ENCODE measurements around the gene PLAGL1. TPM values are rescaled to one million over a fixed set of nuclear protein-coding genes. Genes with fewer than 3 reads are reported as not detected.
"Not testable (repeated sequence)": the region's sequence is repeated elsewhere in the genome, so short reads cannot be mapped to it uniquely, and the experiment has no call there.

The PLAGL1 gene
- total RNA-seq, 1 experiment from 2014 or later, result 24.3 TPM

- H3K27ac ChIP-seq (ENCODE audit: low read length), result no peak overlapping the region
- H3K4me1 ChIP-seq (ENCODE audit: control insufficient read depth, insufficient read depth, low read length), result no peaks in the 10 kb centered on the region
- H3K27me3 ChIP-seq (ENCODE audit: control insufficient read depth, insufficient read depth, low read length), result peaks cover 7% of the 10 kb centered on the region
- intact Hi-C loops (cut with micrococcal nuclease; ENCODE audit: unreplicated experiment) (no loop called here), in situ Hi-C loops (cut with HindIII; ENCODE audit: low pct_unique_long_range_greater_than_20kb, low sequenced_read_pairs) (no loop called here)
- H3K36me3 ChIP-seq (ENCODE audit: control insufficient read depth, insufficient read depth, low read length), result no peaks in the 10 kb centered on the region; the same call in 1 of the 2 replicates
- no peak for ATAC-seq
- CTCF ChIA-PET, result interaction anchor here (1.0 to 1.7 kb wide), 3 partner anchors 71 to 437 kb away, joined by 3 to 10 read pairs (median 4); no protein-coding TSS in a partner anchor
- no peak for TF ChIP-seq CTCF (IDR thresholded peaks at IDR 0.05)
- no peak for TF ChIP-seq SIN3A (IDR thresholded peaks at IDR 0.05; ENCODE audit: borderline replicate concordance, insufficient read depth, low read depth, low read length)
- no peak for TF ChIP-seq POLR2AphosphoS5 (IDR thresholded peaks at IDR 0.05; ENCODE audit: low read depth, low read length)
- no peak for TF ChIP-seq REST (IDR thresholded peaks at IDR 0.05; ENCODE audit: insufficient read depth in 1 of 2, low read depth in 2 of 2, low read length in 1 of 2)
- TF ChIP-seq TCF7L2 (IDR thresholded peaks at IDR 0.05; ENCODE audit: low read depth, low read length), result no peak
- POLR2A ChIA-PET, result interaction anchor here (0.5 kb wide), 1 partner anchor 266 kb away, joined by 5 read pairs; no protein-coding TSS in a partner anchor
- DNase-seq (ENCODE audit: low read depth, low spot score), result no peak
- no peaks in the 10 kb centered on the region for H3K9me3 ChIP-seq (ENCODE audit: control insufficient read depth, insufficient read depth, low read depth, low read length)
- H3K4me3 ChIP-seq (ENCODE audit: low read depth in 2 of 2, low read length in 2 of 2), result no peak overlapping the region
- BruUV-seq (replicated peaks), result no TSS peak
Measured at GRCh38 chr6:144012534-144012933, 4.5 kb upstream of the PLAGL1 start.

GRCh38 chr6:144009628-144010027, 1.6 kb upstream of the PLAGL1 start:
- in situ Hi-C loops (cut with HindIII; ENCODE audit: low pct_unique_long_range_greater_than_20kb, low sequenced_read_pairs); H3K27me3 ChIP-seq (ENCODE audit: control insufficient read depth, insufficient read depth, low read length); intact Hi-C loops (cut with micrococcal nuclease; ENCODE audit: unreplicated experiment); H3K36me3 ChIP-seq (ENCODE audit: control insufficient read depth, insufficient read depth, low read length); BruUV-seq (replicated peaks); H3K4me3 ChIP-seq (ENCODE audit: low read depth in 2 of 2, low read length in 2 of 2); CTCF ChIA-PET; H3K27ac ChIP-seq (ENCODE audit: low read length); DNase-seq (ENCODE audit: low read depth, low spot score); POLR2A ChIA-PET; ATAC-seq; H3K4me1 ChIP-seq (ENCODE audit: control insufficient read depth, insufficient read depth, low read length); H3K9me3 ChIP-seq (ENCODE audit: control insufficient read depth, insufficient read depth, low read depth, low read length): not testable (repeated sequence)

GRCh38 chr6:144008846-144009245, 787 bp upstream of the PLAGL1 start:
- Histone ChIP-seq H3K27me3 (ENCODE audit: control insufficient read depth, insufficient read depth, low read length) (peaks cover 6% of the 10 kb centered on the region; the same call in 1 of the 2 replicates), H3K36me3 (ENCODE audit: control insufficient read depth, insufficient read depth, low read length) (no peaks in the 10 kb centered on the region; the same call in 1 of the 2 replicates), H3K4me1 (ENCODE audit: control insufficient read depth, insufficient read depth, low read length) (0 out of 2 replicates have a peak, but pooled peaks cover 2% of the 10 kb centered on the region), H3K9me3 (ENCODE audit: control insufficient read depth, insufficient read depth, low read depth, low read length) (no peaks in the 10 kb centered on the region), H3K4me3 (ENCODE audit: low read depth in 2 of 2, low read length in 2 of 2) (peak overlapping the region in 1 of 2 experiments; percentile 56; a peak in 1 of 4 replicates), H3K27ac (ENCODE audit: low read length) (no peak overlapping the region)
- no peak for DNase-seq (ENCODE audit: low read depth, low spot score)
- ChIA-PET CTCF (interaction anchor here (0.7 kb wide), 1 partner anchor 69 kb away, joined by 3 read pairs; no protein-coding TSS in a partner anchor), POLR2A (no interaction called here)
- no TSS peak for BruUV-seq (replicated peaks)
- in situ Hi-C loops (cut with HindIII; ENCODE audit: low pct_unique_long_range_greater_than_20kb, low sequenced_read_pairs) (no loop called here), intact Hi-C loops (cut with micrococcal nuclease; ENCODE audit: unreplicated experiment) (no loop called here)
- ATAC-seq, result no peak
- no peak for TF ChIP-seq POLR2AphosphoS5 (IDR thresholded peaks at IDR 0.05; ENCODE audit: low read depth, low read length)
- no peak for TF ChIP-seq TCF7L2 (IDR thresholded peaks at IDR 0.05; ENCODE audit: low read depth, low read length)
